Right lobe of liver (tissue), 6 donors: ENCODE measurements around the gene PDE6D. TPM values are rescaled to one million over a fixed set of nuclear protein-coding genes. Genes with fewer than 3 reads are reported as not detected.

Source experiments
- ATAC-seq, 4 donors: fragments of 200-7000 bp; cut with Tn5 transposase; one replicate each; pipeline ENCODE4 v1.9.1; 2020; ENCODE audit warnings: mild to moderate bottlenecking in 4 of 4, moderate library complexity in 4 of 4
- DNase-seq, 3 donors: peaks; one replicate each; pipeline ENCODE4 v3.0.0-alpha.2; 2020
- H3K27ac ChIP-seq, 3 donors: fragments of 200-600 bp; one replicate each; pipeline ENCODE4 v1.8.0; 2022
- H3K27me3 ChIP-seq, 2 donors: fragments of 200-600 bp; one replicate each; pipeline ENCODE4 v1.8.0; 2022
- H3K36me3 ChIP-seq, 4 donors: fragments of 200-600 bp; sonication (generic) in 1 of 4; one replicate each; pipeline versions ENCODE4 v1.5.1 to v1.8.0; 2017 to 2022; ENCODE audit warnings: control low read depth in 1 of 4
- H3K4me1 ChIP-seq, 4 donors: fragments of 200-600 bp; sonication (generic) in 1 of 4; one replicate each; pipeline versions ENCODE4 v1.5.1 to v1.8.0; 2017 to 2022; ENCODE audit warnings: control low read depth in 1 of 4
- H3K4me3 ChIP-seq, 3 donors: fragments of 200-600 bp; one replicate each; pipeline ENCODE4 v1.8.0; 2022
- H3K9me3 ChIP-seq, 4 donors: fragments of 200-600 bp; sonication (generic) in 1 of 4; one replicate each; pipeline versions ENCODE4 v1.5.1 to v1.8.0; 2017 to 2022; ENCODE audit warnings: control low read depth in 1 of 4
- POLR2A ChIP-seq: fragments of 450-650 bp; IDR thresholded peaks from one replicate; pipeline ENCODE4 v1.6.1; 2017; ENCODE audit warnings: antibody characterized with exemption, mild to moderate bottlenecking
- WGBS: methylation state at CpG from one replicate; pipeline ENCODE4 v1.1.6; 2018; ENCODE audit warnings: low coverage, low lambda C conversion rate; ENCODE audit not compliant: insufficient coverage; ENCODE audit errors: missing lambda C conversion rate; 5-methylcytosine and 5-hydroxymethylcytosine counted together
- intact Hi-C, 2 donors: fragments of 100-400 bp; cut with DNase I; formaldehyde crosslinking; loops; one replicate each; pipeline versions ENCODE4 v1.11.2 to v1.14.1; 2022
- total RNA-seq, 6 experiments: library from RNA; depleted of rRNA in 2 of 6; stranded (reverse); fragments of >200 nt in 2 of 6; fragmentation: NEBNext Ultra II Directional in 3 of 6; extraction: Animal tissue kit (Norgen Biotek cat#: 25700) in 3 of 6; gene quantifications; one replicate each; pipeline versions ENCODE4 v1.1.0 to v1.2.4, GENCODE V29; 2016 to 2023
- TF ChIP-seq, protein P1 (sequence below), 4 donors: fragments of 200-600 bp in 3 of 4; fragments of 450-650 bp in 1 of 4; IDR thresholded peaks; one replicate each; pipeline versions ENCODE4 v1.5.1 to v1.8.0; 2016 to 2022; ENCODE audit warnings: antibody characterized with exemption in 4 of 4, mild to moderate bottlenecking in 2 of 4
- donor health status: DM: no; HTN: yes; CAD: no.
- donor health status: DM: no; HTN: no; CAD: no.
- donor health status: DM: no; HTN: no; CAD: no.
- donor health status: DM: no; HTN: yes; CAD: no.
- donor health status: DM: no; HTN: yes; CAD: no.

Gene PDE6D
- total RNA-seq, 6 experiments from 2014 or later: 7.1 to 10.4 (median 8.3) TPM

DNA sequence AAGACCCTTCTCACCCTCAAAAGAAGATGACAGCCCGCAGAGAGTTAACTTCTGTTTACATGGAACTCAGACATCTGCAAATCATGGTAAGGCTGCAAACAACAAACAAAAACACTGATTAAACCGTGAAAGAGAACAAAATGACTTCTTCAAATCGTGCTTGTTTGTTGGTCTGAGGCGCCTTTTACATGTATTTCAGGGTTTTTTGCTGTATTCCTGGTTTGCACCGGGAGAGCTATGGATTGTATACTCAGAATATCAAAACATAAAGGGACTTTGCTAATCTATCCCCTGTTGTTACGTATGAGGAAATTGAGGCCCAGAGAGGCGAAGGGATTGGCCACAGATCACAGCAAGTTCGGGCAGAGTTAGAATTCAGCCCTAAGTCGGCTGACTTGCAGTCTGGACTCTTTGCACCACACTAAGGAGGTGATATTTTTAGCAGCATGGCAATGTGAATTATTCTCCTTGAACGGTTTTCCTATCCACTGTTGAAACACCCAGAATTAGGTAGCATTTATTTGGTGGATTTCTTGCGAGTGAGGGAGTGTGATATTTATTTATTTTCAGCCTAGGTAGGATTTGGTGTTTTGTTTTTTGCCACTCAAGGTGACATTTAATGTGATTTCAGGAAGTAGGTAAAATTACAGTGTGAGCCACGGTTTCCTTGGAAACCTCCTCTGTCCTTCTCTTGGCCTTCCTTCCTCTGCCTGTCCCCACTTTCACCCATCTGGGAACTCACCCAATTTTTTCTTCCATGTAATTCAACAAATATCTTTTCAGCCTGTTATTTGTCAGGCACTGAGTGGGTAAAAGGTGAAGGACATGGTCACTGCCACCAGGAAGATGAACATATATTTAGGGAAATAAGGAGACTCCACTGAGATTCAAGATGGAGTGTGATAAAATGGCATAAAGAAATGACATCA lies 980 bp upstream of the PDE6D start:
- Histone ChIP-seq H3K27ac (peak overlapping the region; percentile 71 to 90 (median 79)), H3K4me1 (peaks cover 0 to 24% (median 9%) of the 10 kb centered on the region in 4 donors), H3K9me3 (no peaks in the 10 kb centered on the region), H3K36me3 (no peaks in the 10 kb centered on the region), H3K27me3 (no peaks in the 10 kb centered on the region), H3K4me3 (peak overlapping the region; percentile 72 to 85 (median 81))
- under 1% methylated on average over 12 of the region's 12 CpGs for WGBS
- DNase-seq (peak in 1 of 3 donors; percentile 50), ATAC-seq (peak; percentile 0 to 24 (median 16))
- intact Hi-C loops: loop anchor here in 1 of 2 donors (10.0 kb wide), 1 partner anchor 67 kb away; no protein-coding TSS in a partner anchor
- TF ChIP-seq POLR2A: no peak
- TF ChIP-seq, protein P1, sequence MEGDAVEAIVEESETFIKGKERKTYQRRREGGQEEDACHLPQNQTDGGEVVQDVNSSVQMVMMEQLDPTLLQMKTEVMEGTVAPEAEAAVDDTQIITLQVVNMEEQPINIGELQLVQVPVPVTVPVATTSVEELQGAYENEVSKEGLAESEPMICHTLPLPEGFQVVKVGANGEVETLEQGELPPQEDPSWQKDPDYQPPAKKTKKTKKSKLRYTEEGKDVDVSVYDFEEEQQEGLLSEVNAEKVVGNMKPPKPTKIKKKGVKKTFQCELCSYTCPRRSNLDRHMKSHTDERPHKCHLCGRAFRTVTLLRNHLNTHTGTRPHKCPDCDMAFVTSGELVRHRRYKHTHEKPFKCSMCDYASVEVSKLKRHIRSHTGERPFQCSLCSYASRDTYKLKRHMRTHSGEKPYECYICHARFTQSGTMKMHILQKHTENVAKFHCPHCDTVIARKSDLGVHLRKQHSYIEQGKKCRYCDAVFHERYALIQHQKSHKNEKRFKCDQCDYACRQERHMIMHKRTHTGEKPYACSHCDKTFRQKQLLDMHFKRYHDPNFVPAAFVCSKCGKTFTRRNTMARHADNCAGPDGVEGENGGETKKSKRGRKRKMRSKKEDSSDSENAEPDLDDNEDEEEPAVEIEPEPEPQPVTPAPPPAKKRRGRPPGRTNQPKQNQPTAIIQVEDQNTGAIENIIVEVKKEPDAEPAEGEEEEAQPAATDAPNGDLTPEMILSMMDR (IDR thresholded peaks at IDR 0.05): no peak

GRCh38 chr2:231780123-231780908 lies 766 bp downstream of the PDE6D start:
- no peaks in the 10 kb centered on the region for H3K9me3 ChIP-seq
- H3K4me3 ChIP-seq: peak overlapping the region; percentile 72 to 85 (median 81)
- intact Hi-C loops: loop anchor here in 1 of 2 donors (10.0 kb wide), 1 partner anchor 66 kb away; no protein-coding TSS in a partner anchor
- H3K4me1 ChIP-seq: peaks cover 0 to 13% (median 7%) of the 10 kb centered on the region in 4 donors
- peak in 1 of 3 donors; percentile 47 for DNase-seq
- peak overlapping the region in 2 of 3 donors; percentile 71 to 90 for H3K27ac ChIP-seq
- H3K36me3 ChIP-seq: no peaks in the 10 kb centered on the region
- 16% methylated on average over 26 of the region's 51 CpGs for WGBS
- no peak for ATAC-seq
- TF ChIP-seq, protein P1 (IDR thresholded peaks at IDR 0.05): no peak
- no peak for TF ChIP-seq POLR2A
- H3K27me3 ChIP-seq: no peaks in the 10 kb centered on the region

DNA sequence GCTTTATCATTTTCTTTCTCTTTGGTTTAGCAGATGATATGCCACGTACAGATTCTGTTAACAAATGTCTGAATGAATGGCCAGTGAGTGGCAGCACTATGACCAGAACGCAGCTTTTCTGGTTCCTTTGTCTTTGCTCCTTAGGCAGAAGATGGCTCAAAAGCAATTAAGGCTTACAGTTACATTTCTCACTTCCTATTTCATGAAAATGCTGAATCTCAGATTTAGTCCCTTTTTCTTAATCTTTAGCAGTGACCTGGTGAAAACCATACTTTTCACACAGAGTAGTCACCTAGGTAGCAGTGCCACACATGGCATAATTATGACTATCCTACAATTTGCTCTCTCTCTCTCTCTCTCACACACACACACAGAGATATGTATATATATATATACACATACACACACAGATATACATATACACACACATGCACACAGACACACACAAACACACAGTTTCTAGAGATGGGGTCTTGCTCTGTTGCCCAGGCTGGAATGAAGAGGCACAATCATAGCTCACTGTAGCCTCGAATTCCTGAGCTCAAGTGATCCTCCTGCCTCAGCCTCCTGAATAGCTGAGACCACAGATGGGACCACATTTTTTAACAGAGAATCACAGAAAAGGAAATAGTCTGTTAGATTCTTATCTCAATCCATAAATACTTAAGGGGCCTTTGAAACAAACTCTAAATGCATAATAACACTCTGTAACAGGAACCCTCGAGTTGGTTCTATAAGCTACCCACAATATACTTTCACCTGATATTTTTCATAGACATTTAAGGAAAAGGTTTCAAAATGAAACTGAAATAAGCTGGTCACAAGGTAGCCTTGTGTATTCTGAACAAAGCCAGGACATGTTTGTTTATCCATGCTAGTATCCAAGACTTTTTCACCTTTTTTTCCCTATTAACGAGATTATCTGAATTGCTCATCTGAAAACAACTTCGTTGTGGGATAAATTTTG lies 11.6 kb downstream of the PDE6D start:
- H3K9me3 ChIP-seq: no peaks in the 10 kb centered on the region
- no peak overlapping the region for H3K4me3 ChIP-seq
- H3K36me3 ChIP-seq: no peaks in the 10 kb centered on the region
- WGBS: 67% methylated on average over 6 of the region's 6 CpGs
- no peaks in the 10 kb centered on the region for H3K27me3 ChIP-seq
- H3K4me1 ChIP-seq: no peaks in the 10 kb centered on the region
- TF ChIP-seq, protein P1 (IDR thresholded peaks at IDR 0.05): no peak
- no peak for TF ChIP-seq POLR2A
- intact Hi-C loops: no loop called here
- H3K27ac ChIP-seq: no peak overlapping the region
- ATAC-seq (no peak), DNase-seq (no peak)

DNA sequence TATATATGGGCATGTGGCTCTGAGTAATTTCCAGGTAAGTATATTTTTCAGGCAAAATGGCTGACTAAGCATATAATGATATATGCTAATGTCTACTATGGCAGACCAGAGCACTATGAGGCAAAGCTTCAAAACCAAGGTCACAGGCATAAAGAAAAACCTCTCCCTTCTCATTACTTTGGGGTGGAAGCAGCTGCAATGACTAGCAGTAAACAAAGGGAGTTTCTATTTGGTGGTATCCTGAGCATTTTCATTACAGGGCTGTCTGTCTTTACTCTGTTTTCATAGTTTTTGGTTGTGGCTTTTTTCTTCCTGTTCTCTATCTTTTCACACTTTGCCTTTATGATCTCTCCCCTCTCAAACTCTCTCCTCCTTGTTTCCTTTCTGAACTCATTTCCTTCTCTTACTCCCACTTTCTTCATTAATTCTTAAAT lies 15.6 kb downstream of the PDE6D start:
- ATAC-seq: no peak

More for the DNA sequence above, 15.6 kb downstream of the PDE6D start:
- intact Hi-C loops: no loop called here
- H3K27me3 ChIP-seq: no peaks in the 10 kb centered on the region
- no peaks in the 10 kb centered on the region for H3K9me3 ChIP-seq
- DNase-seq: no peak
- no peak overlapping the region for H3K4me3 ChIP-seq
- no peaks in the 10 kb centered on the region for H3K4me1 ChIP-seq
- H3K27ac ChIP-seq: no peak overlapping the region
- H3K36me3 ChIP-seq: no peaks in the 10 kb centered on the region
- TF ChIP-seq POLR2A: no peak
- TF ChIP-seq, protein P1 (IDR thresholded peaks at IDR 0.05): no peak
